Measurements from ENCODE around the gene NRG2.

NRG2 gene

GRCh38 chr5:140005145-140005591 lies 37.9 kb downstream of the NRG2 start:
- no peak for DNase-seq

- no peak for DNase-seq
These were observed 38.9 kb downstream of the NRG2 start for GRCh38 chr5:140004174-140004573.

DNA sequence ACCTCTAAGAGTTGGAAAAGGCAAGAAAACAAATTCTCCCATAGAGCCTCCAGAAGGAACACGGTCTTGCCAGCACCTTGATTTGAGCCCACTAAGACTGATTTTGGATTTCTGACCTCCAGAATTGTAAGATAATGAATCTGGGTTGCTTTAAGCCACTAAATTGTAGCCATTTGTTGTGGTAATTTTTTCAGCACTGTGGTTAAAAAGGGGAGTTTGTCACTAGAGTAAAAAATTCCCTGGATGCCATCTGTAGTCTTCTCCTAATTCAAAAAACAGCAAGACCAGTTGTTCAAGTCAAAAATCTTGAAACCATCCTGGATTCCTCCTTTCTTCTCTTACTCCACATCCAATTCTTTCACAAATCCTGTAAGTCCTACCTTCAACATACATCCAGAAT lies 39.6 kb downstream of the NRG2 start:
- DNase-seq = no peak

- no peak for DNase-seq
These were observed 42.8 kb downstream of the NRG2 start for GRCh38 chr5:140000332-140000731.

DNA sequence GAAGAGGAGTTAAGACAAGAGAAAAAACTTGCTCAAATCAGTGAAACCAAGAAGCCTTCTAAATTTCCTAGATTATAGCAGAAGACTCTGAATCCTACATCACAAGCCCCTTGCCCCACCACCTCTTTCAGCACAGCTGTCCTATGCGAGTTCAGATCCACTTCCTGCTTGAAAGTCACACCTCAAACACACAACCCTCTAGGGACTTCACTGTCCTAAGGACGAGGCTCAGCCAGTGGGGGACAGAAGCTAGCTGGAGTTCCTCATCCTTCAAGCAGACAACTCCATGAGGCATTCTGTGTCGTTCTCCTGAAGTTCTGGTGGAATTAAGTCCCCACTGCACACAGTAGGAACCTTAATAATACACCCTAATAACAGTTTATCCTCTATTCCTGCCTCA lies 44.3 kb downstream of the NRG2 start:
- DNase-seq = no peak

DNA sequence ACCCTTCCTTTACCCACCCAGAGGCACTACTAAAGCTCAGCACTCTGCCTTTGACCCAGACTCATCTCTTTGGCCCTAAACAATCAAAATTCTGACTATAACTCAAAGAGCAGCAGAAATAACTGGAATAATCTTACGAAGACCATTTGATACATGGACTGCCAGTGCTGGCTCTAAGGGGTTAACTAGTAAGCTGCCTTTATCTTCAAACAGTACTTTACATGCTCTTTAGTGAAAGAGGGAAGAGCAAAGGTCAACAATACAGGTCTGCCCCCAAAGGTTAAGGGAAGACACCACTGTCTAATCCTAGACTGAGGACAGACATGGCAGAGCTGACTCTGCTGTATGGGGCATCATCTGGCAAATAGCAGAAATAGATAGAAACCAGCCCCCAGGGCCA lies 45.8 kb downstream of the NRG2 start:
- no peak for DNase-seq

- DNase-seq = no peak
These were observed 47.2 kb downstream of the NRG2 start for GRCh38 chr5:139995929-139996328.

- DNase-seq = no peak
These were observed 48.9 kb downstream of the NRG2 start for GRCh38 chr5:139994234-139994633.

GRCh38 chr5:139985733-139986132 lies 57.4 kb downstream of the NRG2 start:
- no peak for DNase-seq

GRCh38 chr5:139985290-139985689 lies 57.8 kb downstream of the NRG2 start:
- DNase-seq = no peak

- no peak for DNase-seq
These were observed 58.3 kb downstream of the NRG2 start for GRCh38 chr5:139984816-139985215.

- no peak for DNase-seq
These were observed 60.2 kb downstream of the NRG2 start for GRCh38 chr5:139982975-139983240.

DNA sequence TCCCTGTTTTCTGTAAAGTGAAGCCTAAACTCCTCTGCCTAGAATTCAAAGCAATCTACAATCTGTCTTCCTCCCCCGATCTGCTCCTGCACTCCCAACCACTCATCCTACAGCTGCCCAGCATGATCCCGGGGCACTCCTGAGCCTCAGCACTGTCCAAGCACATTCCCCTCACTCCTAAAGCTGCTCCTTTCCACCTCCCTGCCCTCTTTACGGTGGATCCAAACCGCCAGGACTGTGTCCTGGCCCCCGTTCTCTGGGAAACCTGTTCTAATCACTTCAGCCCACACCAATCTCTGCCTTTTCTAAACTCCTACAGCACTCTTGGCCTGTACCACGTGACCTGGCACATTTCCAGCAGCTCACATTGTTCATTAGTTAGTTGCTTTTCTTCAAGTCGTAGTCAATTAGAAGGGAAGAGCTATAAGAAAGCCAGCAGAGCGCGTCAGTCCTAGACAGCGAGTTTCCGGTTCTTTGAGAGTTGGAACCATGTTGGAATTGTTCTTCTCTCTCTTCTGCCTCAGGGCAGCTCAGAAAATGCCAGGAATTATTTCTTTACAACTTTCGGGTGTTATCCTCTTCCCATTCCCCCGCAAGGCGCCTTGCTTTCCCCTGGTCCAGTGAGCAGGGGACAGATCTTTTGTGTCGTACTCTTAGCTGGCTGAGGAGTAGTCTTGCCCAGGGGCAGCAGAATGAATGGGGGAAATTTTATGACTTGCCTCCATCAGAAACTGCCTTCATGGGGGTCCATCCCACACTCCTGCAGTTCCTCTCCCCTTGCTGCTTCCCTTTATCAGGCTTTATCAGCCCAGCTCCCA lies 60.7 kb downstream of the NRG2 start:
- DNase-seq = no peak

GRCh38 chr5:139980765-139981164 lies 62.3 kb downstream of the NRG2 start:
- DNase-seq = no peak

DNA sequence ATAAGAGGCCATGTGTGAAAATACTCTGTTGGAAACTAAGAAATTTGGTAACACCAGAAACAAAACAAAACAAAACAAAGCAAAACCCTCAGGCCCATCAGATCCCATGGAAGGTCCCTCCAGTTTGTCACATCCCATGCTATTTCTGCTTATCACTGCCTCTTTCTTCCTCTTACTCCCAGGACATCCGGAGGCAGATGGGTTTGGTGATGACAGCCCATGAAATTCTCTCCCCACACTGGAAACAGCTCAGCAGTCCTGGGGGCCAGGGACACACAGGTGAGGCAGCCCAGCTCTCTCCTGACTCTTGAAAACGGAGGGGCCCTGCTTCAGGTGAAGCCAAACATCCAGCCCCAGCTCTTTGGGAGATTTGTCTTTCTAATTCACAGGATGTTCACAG lies 63.2 kb downstream of the NRG2 start:
- no peak for DNase-seq

DNA sequence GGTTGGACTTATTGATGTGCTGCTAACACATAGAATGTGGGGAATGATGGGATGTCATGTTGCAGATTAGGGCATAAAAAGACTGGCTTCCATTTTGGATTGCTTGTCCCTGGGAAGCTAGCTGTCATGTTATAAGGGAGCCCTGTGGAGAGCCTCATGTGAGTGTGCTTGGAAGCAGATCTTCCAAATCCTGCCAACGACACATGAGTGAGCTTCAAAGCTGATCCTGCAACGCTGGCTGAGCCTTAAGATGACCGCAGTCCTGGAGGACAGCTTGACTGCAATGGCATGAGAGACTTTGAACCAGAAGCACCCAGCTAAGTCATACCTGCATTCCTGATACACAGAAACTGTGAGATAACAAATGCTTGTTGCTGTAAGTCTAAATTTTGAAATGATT lies 63.6 kb downstream of the NRG2 start:
- no peak for DNase-seq

GRCh38 chr5:139976703-139977102 lies 66.4 kb downstream of the NRG2 start:
- no peak for DNase-seq

DNA sequence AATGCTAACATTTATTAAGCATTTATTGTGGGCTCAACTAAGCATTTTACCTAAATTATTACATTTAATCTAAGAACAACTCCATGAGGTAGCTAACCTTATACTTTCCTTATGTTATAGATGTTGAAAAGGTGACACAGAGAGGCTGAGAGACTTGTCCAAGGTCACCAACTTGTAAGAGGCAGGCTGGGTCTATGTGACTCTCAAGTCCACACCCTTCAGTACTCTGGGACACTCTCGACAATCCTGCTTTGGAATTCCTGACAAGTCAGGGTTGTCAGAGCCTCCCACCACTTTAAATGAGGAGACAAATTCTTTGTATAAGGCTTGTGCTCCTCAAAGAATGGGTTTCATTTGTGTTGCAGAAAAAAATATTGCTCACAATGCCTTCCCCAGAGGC lies 67.2 kb downstream of the NRG2 start:
- no peak for DNase-seq

GRCh38 chr5:139975306-139975705 lies 67.8 kb downstream of the NRG2 start:
- no peak for DNase-seq

DNA sequence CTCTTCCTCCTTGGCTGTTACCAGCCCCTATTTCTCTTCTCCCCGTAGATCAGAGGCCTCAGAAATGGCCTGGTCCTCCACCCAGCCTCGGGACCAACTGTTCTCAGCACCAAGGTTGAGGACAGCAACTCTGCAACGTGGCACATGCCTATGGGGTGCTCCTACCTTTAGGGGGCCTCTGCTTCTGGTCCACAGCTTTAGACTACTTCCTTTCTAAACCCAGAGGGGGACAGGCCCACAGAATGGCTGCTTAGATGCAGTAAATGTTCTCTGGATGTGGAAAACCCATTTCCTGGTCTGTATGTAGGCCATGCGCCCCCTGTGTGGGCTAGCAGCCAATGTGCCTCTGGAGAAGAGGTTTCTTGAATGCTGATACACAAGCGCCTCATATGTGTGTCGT lies 68.4 kb downstream of the NRG2 start:
- DNase-seq = no peak

DNA sequence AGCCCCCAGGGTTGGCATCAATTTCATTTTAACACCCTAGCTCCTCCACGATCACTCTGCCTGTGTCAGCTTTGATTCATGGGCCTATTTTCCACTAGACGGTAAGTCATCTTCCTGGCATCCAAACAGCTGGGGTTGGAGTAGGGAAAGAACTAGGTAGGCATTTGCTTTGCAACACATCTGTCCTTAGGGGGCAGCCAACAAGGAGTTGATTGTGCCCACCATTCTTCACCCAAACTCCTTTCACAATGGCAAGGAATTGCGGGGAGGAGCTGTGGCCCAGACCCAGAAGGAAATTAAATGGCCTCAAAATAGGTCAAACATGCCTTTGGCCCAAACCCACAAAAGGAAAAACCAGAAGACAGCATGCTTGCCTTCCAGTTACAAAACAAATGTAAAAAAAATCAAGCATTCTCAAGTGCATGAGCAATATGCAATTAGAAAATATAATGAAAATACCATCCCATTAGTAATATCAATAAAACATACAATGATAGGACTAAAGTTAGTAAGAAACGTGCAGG lies 71.8 kb downstream of the NRG2 start:
- DNase-seq = no peak

GRCh38 chr5:139969318-139969717 lies 73.8 kb downstream of the NRG2 start:
- no peak for DNase-seq

GRCh38 chr5:139968547-139969261 lies 74.4 kb downstream of the NRG2 start:
- DNase-seq = peak; percentile 79

DNA sequence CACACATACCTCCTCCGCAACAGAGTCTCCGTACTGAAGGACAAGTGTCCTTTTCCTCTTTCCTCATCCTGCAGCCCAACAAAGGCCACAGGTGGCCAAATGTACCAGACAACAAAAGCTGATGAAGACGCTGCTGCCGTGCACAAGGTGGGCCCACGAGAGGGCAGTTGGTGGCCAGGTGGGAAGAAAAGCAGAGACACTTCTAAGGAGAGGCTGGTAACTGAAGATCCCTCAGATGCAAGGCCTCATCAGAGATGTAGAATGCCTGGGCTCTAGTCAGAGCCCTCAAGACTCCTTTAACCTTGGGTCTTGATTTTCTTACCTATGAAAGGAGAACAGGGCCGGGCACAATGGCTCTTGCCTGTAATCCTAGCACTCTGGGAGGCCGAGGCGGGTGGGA lies 75.7 kb downstream of the NRG2 start:
- DNase-seq = no peak

DNA sequence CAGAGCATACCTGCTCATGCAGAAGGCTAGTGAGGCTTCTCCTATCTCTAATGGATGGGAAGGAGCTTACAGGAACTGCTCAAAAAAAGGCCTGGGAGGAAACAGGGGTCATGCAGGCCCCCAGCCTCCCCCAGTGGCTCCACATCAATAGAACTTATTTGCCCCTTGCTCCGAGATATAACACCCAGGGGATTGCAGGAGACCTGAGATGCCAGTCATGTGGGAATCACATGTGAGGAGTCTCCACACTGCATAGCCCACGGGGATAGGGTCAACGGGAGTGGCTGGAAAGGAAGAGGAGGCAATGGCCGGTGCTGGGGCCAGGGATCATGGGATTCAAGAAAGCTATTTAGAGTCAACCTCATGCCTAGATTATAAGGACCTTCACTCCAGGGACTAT lies 76.2 kb downstream of the NRG2 start:
- no peak for DNase-seq
